GM03348 (cell line): ENCODE data around the gene ATP8B2.
"Not testable (repeated sequence)": the region's sequence is repeated elsewhere in the genome, so short reads cannot be mapped to it uniquely, and the experiment has no call there.

Experiments used
- DNase-seq: peaks from one replicate; pipeline ENCODE4 v3.0.0; 2012; ENCODE audit warnings: low spot score

Gene ATP8B2

GRCh38 chr1:154324669-154325582, at the start of gene ATP8B2:
Gene ATP8B2 (plus strand): TSS chr1:154325525. CDS start chr1:154328142, 2,617 bp downstream.
- DNase-seq, result peak; percentile 93

GRCh38 chr1:154276797-154277196, 48.5 kb upstream of the ATP8B2 start:
- no peak for DNase-seq

DNA sequence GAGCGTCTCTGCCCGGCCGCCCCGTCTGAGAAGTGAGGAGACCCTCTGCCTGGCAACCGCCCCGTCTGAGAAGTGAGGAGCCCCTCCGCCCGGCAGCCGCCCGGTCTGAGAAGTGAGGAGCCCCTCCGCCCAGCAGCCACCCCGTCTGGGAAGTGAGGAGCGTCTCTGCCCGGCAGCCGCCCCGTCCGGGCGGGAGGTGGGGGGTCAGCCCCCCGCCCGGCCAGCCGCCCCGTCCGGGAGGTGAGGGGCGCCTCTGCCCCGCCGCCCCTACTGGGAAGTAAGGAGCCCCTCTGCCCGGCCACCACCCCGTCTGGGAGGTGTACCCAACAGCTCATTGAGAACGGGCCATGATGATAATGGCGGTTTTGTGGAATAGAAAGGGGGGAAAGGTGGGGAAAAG, 37.7 kb upstream of the ATP8B2 start:
- DNase-seq, result not testable (repeated sequence)

DNA sequence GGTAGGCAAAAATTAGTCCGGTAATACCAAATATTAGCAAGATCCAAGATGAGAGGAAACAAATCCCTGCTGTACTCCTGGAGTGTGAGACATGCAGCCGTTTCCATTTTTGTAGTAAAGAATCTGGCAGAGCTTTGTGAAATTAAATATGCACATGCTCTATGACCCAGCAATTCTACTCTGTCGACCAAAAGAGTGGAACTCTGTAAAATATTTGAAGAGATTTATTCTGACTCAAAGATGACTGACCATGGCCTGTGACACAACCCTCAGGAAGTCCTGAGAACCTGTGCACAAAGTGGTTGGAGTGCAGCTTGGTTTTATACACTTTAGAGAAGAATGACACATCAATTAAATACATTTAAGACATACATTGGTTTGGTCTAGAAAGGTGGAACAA, 36.7 kb upstream of the ATP8B2 start:
- no peak for DNase-seq

DNA sequence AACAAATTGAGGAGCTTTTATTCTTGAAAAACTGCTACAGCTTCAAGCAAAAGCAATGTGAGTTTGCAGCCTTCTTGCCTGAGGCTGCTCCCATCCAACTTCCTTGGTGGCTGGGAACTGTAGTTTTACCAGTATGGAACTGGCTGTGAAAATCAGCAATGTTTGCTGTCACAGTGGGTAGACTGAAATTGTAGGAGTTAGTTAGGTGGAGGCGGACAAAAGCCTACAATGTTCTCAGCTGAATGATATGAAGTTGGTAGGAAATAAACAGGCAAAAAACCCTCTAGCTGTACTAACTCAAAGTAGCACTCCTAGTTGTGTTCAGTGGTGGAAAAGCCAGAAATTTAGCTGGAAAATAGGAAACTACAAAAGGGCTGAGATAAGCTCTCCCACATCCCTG, 34.4 kb upstream of the ATP8B2 start:
- DNase-seq, result no peak

GRCh38 chr1:154295408-154296235, 29.7 kb upstream of the ATP8B2 start:
- DNase-seq, result no peak

GRCh38 chr1:154301582-154301981, 23.7 kb upstream of the ATP8B2 start:
- no peak for DNase-seq

GRCh38 chr1:154304664-154305337, 20.5 kb upstream of the ATP8B2 start:
- DNase-seq, result no peak

- peak; percentile 71 for DNase-seq
These were observed 19.2 kb upstream of the ATP8B2 start for GRCh38 chr1:154306151-154306550.

DNA sequence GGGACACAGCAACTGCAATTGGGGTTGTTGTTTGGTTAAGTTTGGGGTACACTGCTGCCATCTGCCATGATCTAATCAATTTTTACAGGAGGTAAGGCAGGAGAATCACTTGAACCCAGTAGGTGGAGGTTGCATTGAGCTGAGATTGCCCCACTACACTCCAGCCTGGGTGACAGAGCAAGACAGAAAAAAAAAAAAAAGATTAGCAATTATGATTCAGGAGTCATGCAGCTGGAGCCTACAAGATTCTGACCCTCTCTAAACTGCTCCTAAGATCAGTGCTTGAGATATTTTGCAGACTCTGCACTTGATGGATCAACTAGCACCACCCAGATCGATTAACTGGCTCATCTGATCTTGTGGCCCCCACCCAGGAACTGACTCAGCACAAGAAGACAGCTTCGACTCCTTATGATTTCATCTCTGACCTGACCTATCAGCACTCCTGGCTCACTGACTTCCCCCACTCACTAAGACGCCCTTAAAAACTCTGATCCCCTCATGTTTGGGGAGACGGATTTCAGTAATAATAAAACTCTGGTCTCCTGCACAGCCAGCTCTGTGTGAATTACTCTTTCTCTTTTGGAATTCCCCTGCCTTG, 17.6 kb upstream of the ATP8B2 start:
- DNase-seq, result not testable (repeated sequence)

GRCh38 chr1:154309136-154309535, 16.2 kb upstream of the ATP8B2 start:
- DNase-seq, result not testable (repeated sequence)

GRCh38 chr1:154312229-154313065, 12.9 kb upstream of the ATP8B2 start:
- not testable (repeated sequence) for DNase-seq

DNA sequence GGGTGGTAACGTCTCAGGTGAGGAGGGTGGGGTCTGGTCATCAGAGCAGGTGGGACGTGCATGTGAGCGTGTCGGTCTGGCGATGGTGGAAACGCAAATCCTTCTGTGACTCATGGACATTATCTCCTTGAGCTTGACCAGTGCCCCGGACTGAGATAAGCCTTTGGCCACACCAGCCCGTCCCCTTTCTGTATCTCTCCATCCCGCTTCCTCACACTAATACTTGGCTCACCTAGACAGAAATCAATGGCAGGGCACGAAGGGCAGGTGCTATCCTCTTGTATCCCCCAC, 12.3 kb upstream of the ATP8B2 start:
- no peak for DNase-seq

GRCh38 chr1:154314226-154314625, 11.1 kb upstream of the ATP8B2 start:
- DNase-seq, result not testable (repeated sequence)

- DNase-seq, result no peak
These were observed 8.6 kb upstream of the ATP8B2 start for GRCh38 chr1:154316704-154317103.

DNA sequence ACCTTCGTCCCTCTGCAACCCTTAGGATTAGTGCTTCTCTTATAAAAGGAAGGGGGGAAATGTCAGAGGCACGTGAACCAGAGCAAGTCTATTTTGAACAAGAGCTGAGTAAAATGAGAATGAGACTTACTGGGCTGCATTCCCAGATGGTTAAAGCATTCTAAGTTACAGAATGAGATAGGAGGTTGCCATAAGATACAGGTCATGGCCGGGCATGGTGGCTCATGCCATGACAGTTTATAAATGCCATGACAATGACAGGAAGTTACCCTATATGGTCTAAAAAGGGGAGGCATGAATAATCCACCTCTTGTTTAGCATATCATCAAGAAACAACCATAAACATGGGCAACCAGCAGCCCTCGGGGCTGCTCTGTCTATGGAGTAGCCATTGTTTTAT, 6.9 kb upstream of the ATP8B2 start:
- DNase-seq, result no peak

- DNase-seq, result no peak
These were observed 4.3 kb upstream of the ATP8B2 start, which contains the start of gene AQP10 for GRCh38 chr1:154320882-154321608. Gene AQP10 (plus strand): TSS chr1:154321093. CDS start chr1:154321156, 63 bp downstream.

GRCh38 chr1:154321609-154321934, 3.8 kb upstream of the ATP8B2 start:
- DNase-seq, result not testable (repeated sequence)

DNA sequence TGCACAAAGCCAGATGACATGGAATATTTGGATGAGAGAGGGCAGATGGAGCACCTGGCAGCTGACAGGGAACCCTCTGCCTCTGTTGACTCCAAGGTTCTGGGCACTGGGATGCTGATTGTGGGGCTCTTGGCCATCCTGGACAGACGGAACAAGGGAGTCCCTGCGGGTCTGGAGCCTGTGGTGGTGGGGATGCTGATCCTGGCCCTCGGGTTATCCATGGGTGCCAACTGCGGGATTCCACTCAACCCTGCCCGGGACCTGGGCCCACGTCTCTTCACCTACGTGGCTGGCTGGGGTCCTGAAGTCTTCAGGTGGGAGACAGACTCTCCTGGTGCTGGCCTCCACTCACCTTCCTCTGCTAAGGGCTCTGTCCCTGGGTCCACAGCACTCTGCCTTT, 1.8 kb upstream of the ATP8B2 start:
- DNase-seq, result no peak

GRCh38 chr1:154324241-154324640, 1.1 kb upstream of the ATP8B2 start:
- no peak for DNase-seq
